ENCODE data around the gene PRLR. TPM values are rescaled to one million over a fixed set of nuclear protein-coding genes. Genes with fewer than 3 reads are reported as not detected.

The PRLR gene
- total RNA-seq, 2 donors from 2014 or later, result 4.1 to 6.5 TPM

GRCh38 chr5:35244171-35244570 is 13.9 kb upstream of the PRLR start:
- Mint-ChIP-seq H3K9me3 (peaks cover 6% of the 10 kb centered on the region), H3K27ac (no peak overlapping the region), H3K4me3 (no peak overlapping the region), H3K4me1 (peaks cover 33% of the 10 kb centered on the region), H3K36me3 (ENCODE audit: low read depth) (no peaks in the 10 kb centered on the region), H3K27me3 (ENCODE audit: insufficient read depth) (no peaks in the 10 kb centered on the region)
- no peak for DNase-seq
- no peak overlapping the region for H3K4me3 ChIP-seq (ENCODE audit: low read length)
- no peaks in the 10 kb centered on the region for H3K36me3 ChIP-seq (ENCODE audit: control insufficient read depth, insufficient read depth, low read length)
- TF ChIP-seq, protein P1, sequence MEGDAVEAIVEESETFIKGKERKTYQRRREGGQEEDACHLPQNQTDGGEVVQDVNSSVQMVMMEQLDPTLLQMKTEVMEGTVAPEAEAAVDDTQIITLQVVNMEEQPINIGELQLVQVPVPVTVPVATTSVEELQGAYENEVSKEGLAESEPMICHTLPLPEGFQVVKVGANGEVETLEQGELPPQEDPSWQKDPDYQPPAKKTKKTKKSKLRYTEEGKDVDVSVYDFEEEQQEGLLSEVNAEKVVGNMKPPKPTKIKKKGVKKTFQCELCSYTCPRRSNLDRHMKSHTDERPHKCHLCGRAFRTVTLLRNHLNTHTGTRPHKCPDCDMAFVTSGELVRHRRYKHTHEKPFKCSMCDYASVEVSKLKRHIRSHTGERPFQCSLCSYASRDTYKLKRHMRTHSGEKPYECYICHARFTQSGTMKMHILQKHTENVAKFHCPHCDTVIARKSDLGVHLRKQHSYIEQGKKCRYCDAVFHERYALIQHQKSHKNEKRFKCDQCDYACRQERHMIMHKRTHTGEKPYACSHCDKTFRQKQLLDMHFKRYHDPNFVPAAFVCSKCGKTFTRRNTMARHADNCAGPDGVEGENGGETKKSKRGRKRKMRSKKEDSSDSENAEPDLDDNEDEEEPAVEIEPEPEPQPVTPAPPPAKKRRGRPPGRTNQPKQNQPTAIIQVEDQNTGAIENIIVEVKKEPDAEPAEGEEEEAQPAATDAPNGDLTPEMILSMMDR (conservative IDR thresholded peaks at IDR 0.05), result no peak
- peaks cover 11% of the 10 kb centered on the region for H3K9me3 ChIP-seq (ENCODE audit: control insufficient read depth, low read length)
- H3K9ac ChIP-seq (ENCODE audit: extremely low read depth, low read length, poor library complexity, severe bottlenecking), result no peak overlapping the region
- H3K27me3 ChIP-seq (ENCODE audit: control insufficient read depth, insufficient read depth, low read length, poor library complexity, severe bottlenecking), result no peaks in the 10 kb centered on the region
- H3K27ac ChIP-seq (ENCODE audit: low read depth, low read length), result no peak overlapping the region
- H3K4me1 ChIP-seq (ENCODE audit: control insufficient read depth, insufficient read depth, low read length), result peaks cover 7% of the 10 kb centered on the region
- no CpG with 5 or more reads among the region's 1 CpG for WGBS, 2 experiments (ENCODE audit: insufficient coverage in 1 of 2, insufficient read length in 1 of 2)

GRCh38 chr5:35242702-35243258 is 12.5 kb upstream of the PRLR start:
- TF ChIP-seq, protein P1 (conservative IDR thresholded peaks at IDR 0.05), result no peak
- H3K4me1 ChIP-seq (ENCODE audit: control insufficient read depth, insufficient read depth, low read length), result peaks cover 7% of the 10 kb centered on the region
- Mint-ChIP-seq H3K4me1 (peaks cover 37% of the 10 kb centered on the region), H3K4me3 (no peak overlapping the region), H3K27ac (no peak overlapping the region), H3K27me3 (ENCODE audit: insufficient read depth) (no peaks in the 10 kb centered on the region), H3K9me3 (no peaks in the 10 kb centered on the region), H3K36me3 (ENCODE audit: low read depth) (no peaks in the 10 kb centered on the region)
- H3K36me3 ChIP-seq (ENCODE audit: control insufficient read depth, insufficient read depth, low read length), result no peaks in the 10 kb centered on the region
- no peaks in the 10 kb centered on the region for H3K27me3 ChIP-seq (ENCODE audit: control insufficient read depth, insufficient read depth, low read length, poor library complexity, severe bottlenecking)
- no peak overlapping the region for H3K4me3 ChIP-seq (ENCODE audit: low read length)
- no peak overlapping the region for H3K27ac ChIP-seq (ENCODE audit: low read depth, low read length)
- H3K9ac ChIP-seq (ENCODE audit: extremely low read depth, low read length, poor library complexity, severe bottlenecking), result no peak overlapping the region
- 86 to 94% methylated on average over 3 to 4 of the region's 4 CpGs for WGBS, 2 experiments (ENCODE audit: insufficient coverage in 1 of 2, insufficient read length in 1 of 2)
- no peaks in the 10 kb centered on the region for H3K9me3 ChIP-seq (ENCODE audit: control insufficient read depth, low read length)
- no peak for DNase-seq

DNA sequence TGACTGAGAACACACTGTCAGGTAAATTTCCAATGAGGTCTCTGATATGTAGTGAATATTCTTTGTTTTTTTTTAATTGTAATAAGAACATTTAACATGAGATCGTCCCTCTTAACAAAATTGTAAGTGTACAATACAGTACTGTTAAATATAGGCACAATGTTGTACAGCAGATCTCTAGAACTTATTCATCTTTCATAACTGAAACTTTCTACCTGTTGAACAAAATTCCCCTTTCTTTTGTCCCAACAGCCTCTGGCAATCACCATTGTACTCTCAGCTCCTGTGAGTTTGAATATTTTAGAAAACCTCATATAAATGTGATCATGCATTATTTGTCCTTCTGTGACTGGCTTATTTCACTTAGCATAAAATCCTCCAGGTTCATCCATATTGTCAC is 10.6 kb upstream of the PRLR start:
- Mint-ChIP-seq H3K4me3 (no peak overlapping the region), H3K27me3 (ENCODE audit: insufficient read depth) (no peaks in the 10 kb centered on the region), H3K9me3 (peaks cover 4% of the 10 kb centered on the region), H3K36me3 (ENCODE audit: low read depth) (no peaks in the 10 kb centered on the region), H3K27ac (no peak overlapping the region), H3K4me1 (peaks cover 26% of the 10 kb centered on the region)
- 86% methylated on average over 1 of the region's 1 CpG; no CpG with 5 or more reads in 1 of the 2 experiments for WGBS, 2 experiments (ENCODE audit: insufficient coverage in 1 of 2, insufficient read length in 1 of 2)
- H3K36me3 ChIP-seq (ENCODE audit: control insufficient read depth, insufficient read depth, low read length), result no peaks in the 10 kb centered on the region
- H3K27ac ChIP-seq (ENCODE audit: low read depth, low read length), result no peak overlapping the region
- H3K4me3 ChIP-seq (ENCODE audit: low read length), result no peak overlapping the region
- no peaks in the 10 kb centered on the region for H3K9me3 ChIP-seq (ENCODE audit: control insufficient read depth, low read length)
- DNase-seq, result no peak
- no peaks in the 10 kb centered on the region for H3K27me3 ChIP-seq (ENCODE audit: control insufficient read depth, insufficient read depth, low read length, poor library complexity, severe bottlenecking)
- H3K9ac ChIP-seq (ENCODE audit: extremely low read depth, low read length, poor library complexity, severe bottlenecking), result no peak overlapping the region
- peaks cover 5% of the 10 kb centered on the region for H3K4me1 ChIP-seq (ENCODE audit: control insufficient read depth, insufficient read depth, low read length)
- TF ChIP-seq, protein P1 (conservative IDR thresholded peaks at IDR 0.05), result no peak

Measured in endodermal cell (in vitro differentiated cells).